SK-N-SH (cell line): ENCODE data around the gene CSNK1E.

Experiments
- CTCF ChIP-seq: fragments of 200-600 bp; sonication (generic); IDR thresholded peaks from 2 replicates; pipeline ENCODE4 v1.6.1; 2017; ENCODE audit warnings: antibody characterized with exemption, mild to moderate bottlenecking, moderate library complexity
- RAD21 ChIP-seq: IDR thresholded peaks from 2 replicates; pipeline ENCODE4 v1.6.1; 2012; ENCODE audit warnings: mild to moderate bottlenecking, low read length
- RCOR1 ChIP-seq: fragments of 150-350 bp; IDR thresholded peaks from 2 replicates; pipeline ENCODE4 v1.6.1; 2017; ENCODE audit warnings: antibody characterized with exemption, low read length
- REST ChIP-seq: IDR thresholded peaks from 2 replicates; pipeline ENCODE4 v1.6.1; 2012; ENCODE audit warnings: mild to moderate bottlenecking, low read depth, low read length, moderate library complexity
- TCF12 ChIP-seq: IDR thresholded peaks from 2 replicates; pipeline ENCODE4 v1.4.0; 2012

- no peak for TF ChIP-seq REST
- TF ChIP-seq TCF12, result no peak
- no peak for TF ChIP-seq CTCF
- TF ChIP-seq RAD21, result no peak
- TF ChIP-seq RCOR1, result no peak
Observed at GRCh38 chr22:38267086-38267485, 50.1 kb downstream of the CSNK1E start.
